AG09309 (cell line): ENCODE measurements around the gene PLPPR4.
"Not testable (repeated sequence)": the region's sequence is repeated elsewhere in the genome, so short reads cannot be mapped to it uniquely, and the experiment has no call there.

Experiments used
- DNase-seq: peaks from one replicate; pipeline ENCODE4 v3.0.0-alpha.2; 2010; ENCODE audit warnings: low read depth
- H3K4me3 ChIP-seq: 2 replicates; pipeline ENCODE4 v1.5.1; 2011; ENCODE audit warnings: mild to moderate bottlenecking, low read depth, low read length, moderate library complexity; ENCODE audit not compliant: control insufficient read depth
- TF ChIP-seq, protein P1 (sequence below): IDR thresholded peaks from 2 replicates; pipeline ENCODE4 v1.5.1; 2011; ENCODE audit warnings: mild to moderate bottlenecking, low read depth, low read length, inconsistent platforms; ENCODE audit not compliant: insufficient read depth, control insufficient read depth; ENCODE audit errors: missing control alignments

The PLPPR4 gene

DNA sequence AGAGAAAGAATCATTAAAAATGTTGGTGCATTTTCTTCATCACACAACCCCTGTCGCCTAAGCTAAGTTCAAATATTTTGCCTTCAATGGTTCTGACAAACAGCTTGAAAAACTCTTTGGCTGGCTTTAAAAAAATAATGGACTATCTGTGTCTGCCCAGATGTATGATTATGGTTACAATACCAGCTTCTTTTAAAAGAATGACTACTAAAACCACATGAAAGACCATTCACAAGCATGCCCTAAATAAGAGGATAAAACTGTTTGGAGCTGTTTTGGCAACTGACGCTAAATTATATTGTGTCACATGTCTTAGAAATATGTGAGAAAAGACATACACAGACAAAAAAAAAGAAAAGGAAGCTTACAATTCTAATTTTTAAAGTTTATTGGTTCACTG is 23.7 kb upstream of the PLPPR4 start:
- no peak overlapping the region for H3K4me3 ChIP-seq
- DNase-seq, result no peak
- TF ChIP-seq, protein P1, sequence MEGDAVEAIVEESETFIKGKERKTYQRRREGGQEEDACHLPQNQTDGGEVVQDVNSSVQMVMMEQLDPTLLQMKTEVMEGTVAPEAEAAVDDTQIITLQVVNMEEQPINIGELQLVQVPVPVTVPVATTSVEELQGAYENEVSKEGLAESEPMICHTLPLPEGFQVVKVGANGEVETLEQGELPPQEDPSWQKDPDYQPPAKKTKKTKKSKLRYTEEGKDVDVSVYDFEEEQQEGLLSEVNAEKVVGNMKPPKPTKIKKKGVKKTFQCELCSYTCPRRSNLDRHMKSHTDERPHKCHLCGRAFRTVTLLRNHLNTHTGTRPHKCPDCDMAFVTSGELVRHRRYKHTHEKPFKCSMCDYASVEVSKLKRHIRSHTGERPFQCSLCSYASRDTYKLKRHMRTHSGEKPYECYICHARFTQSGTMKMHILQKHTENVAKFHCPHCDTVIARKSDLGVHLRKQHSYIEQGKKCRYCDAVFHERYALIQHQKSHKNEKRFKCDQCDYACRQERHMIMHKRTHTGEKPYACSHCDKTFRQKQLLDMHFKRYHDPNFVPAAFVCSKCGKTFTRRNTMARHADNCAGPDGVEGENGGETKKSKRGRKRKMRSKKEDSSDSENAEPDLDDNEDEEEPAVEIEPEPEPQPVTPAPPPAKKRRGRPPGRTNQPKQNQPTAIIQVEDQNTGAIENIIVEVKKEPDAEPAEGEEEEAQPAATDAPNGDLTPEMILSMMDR, result no peak

- no peak for DNase-seq
- no peak overlapping the region for H3K4me3 ChIP-seq
Measured at GRCh38 chr1:99246152-99246551, 18.1 kb upstream of the PLPPR4 start.

GRCh38 chr1:99247199-99247598 is 17.1 kb upstream of the PLPPR4 start:
- no peak overlapping the region for H3K4me3 ChIP-seq
- DNase-seq, result no peak
- TF ChIP-seq, protein P1, result no peak

More at GRCh38 chr1:99246152-99246551, 18.1 kb upstream of the PLPPR4 start:
- TF ChIP-seq, protein P1, result no peak

- H3K4me3 ChIP-seq, result no peak overlapping the region
- TF ChIP-seq, protein P1, result no peak
- no peak for DNase-seq
Measured at GRCh38 chr1:99250728-99251127, 13.6 kb upstream of the PLPPR4 start.

DNA sequence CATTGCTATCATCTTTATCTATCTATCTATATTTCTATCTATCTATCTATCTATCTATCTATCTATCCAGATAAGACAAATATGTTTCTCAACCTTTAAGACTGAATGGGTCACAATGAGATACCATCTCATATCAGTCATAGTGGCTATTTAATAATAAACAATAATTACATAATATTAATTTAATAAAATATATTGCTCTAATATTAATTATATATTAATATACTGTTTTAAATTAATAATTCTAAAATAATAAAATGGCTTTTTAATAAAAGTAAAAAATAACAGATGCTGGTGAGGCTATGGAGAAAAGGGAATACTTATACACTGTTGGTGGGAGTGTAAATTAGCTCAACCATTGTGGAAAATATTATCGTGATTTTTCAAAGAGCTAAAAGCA is 13.0 kb upstream of the PLPPR4 start:
- no peak overlapping the region for H3K4me3 ChIP-seq
- TF ChIP-seq, protein P1, result no peak
- no peak for DNase-seq

GRCh38 chr1:99252630-99253029 is 11.7 kb upstream of the PLPPR4 start:
- DNase-seq, result no peak
- no peak overlapping the region for H3K4me3 ChIP-seq
- TF ChIP-seq, protein P1, result no peak

DNA sequence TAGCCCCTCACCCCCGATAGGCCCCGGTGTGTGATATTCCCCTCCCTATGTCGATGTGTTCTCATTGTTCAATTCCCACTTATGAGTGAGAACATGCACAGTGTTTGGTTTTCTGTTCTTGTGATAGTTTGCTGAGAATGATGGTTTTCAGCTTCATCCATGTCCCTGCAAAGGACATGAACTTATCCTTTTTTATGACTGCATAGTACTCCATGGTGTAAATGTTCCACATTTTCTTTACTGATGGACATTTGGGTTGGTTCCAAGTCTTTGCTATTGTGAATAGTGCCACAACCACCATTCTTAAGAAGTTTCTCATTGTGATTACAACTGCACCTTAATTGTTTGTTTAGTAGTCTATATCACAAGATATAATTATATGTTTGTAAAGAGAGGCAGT is 3.9 kb upstream of the PLPPR4 start:
- DNase-seq, H3K4me3 ChIP-seq: not testable (repeated sequence)
